Measurements from ENCODE around the gene MTR. TPM values are rescaled to one million over a fixed set of nuclear protein-coding genes. Genes with fewer than 3 reads are reported as not detected.

MTR gene
- total RNA-seq, 1 experiment from 2014 or later, result 27.5 TPM

DNA sequence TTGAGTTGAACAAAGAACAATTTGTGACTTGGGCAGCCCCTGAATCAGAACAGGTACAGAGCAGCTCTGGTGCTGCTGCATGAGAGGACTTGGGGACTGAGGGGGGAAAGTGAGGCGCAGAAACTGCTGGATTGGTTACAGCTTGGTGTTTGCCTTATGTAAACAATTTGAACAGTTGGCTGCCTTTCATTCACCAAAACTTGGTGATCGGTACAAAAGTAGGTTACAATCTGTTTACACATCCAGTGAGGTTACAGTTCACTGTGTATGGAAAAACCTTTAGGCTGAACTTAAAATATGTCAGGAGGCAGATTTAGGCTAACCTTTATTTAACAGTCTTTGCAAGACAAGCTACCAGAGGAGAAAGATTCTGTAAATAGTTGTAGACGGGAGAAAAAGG lies 28.6 kb upstream of the MTR start:
- H3K9me3 Mint-ChIP-seq, result no peaks in the 10 kb centered on the region
- no peaks in the 10 kb centered on the region for H3K36me3 Mint-ChIP-seq
- no peak overlapping the region for H3K27ac Mint-ChIP-seq
- no peaks in the 10 kb centered on the region for H3K27me3 Mint-ChIP-seq (ENCODE audit: low read depth)
- ChIA-PET CTCF (interaction anchor here (1.2 kb wide), 1 partner anchor 12 kb away, joined by 3 read pairs; no protein-coding TSS in a partner anchor), POLR2A (interaction anchor here (0.6 kb wide), 1 partner anchor 29 kb away, joined by 3 read pairs; the partner anchor contains the start of gene MTR)
- ATAC-seq (no peak), DNase-seq (ENCODE audit: low spot score) (no peak)
- no peak overlapping the region for H3K4me3 Mint-ChIP-seq
- no peaks in the 10 kb centered on the region for H3K4me1 Mint-ChIP-seq
- TF ChIP-seq RORB (CRISPR knock-in tag; IDR thresholded peaks at IDR 0.05) (no peak), ZNF396 (CRISPR knock-in tag; IDR thresholded peaks at IDR 0.05; ENCODE audit: borderline replicate concordance) (no peak), MXD4 (CRISPR knock-in tag; IDR thresholded peaks at IDR 0.05; ENCODE audit: borderline replicate concordance) (no peak), KAT7 (CRISPR knock-in tag; IDR thresholded peaks at IDR 0.05; ENCODE audit: borderline replicate concordance) (no peak), EMX1 (CRISPR knock-in tag; IDR thresholded peaks at IDR 0.05) (no peak), ELF4 (CRISPR knock-in tag; IDR thresholded peaks at IDR 0.05; ENCODE audit: low read depth) (no peak), PRRX2 (CRISPR knock-in tag; IDR thresholded peaks at IDR 0.05) (no peak), HMGA2 (CRISPR knock-in tag; IDR thresholded peaks at IDR 0.05) (no peak)
- TF ChIP-seq, protein P1, sequence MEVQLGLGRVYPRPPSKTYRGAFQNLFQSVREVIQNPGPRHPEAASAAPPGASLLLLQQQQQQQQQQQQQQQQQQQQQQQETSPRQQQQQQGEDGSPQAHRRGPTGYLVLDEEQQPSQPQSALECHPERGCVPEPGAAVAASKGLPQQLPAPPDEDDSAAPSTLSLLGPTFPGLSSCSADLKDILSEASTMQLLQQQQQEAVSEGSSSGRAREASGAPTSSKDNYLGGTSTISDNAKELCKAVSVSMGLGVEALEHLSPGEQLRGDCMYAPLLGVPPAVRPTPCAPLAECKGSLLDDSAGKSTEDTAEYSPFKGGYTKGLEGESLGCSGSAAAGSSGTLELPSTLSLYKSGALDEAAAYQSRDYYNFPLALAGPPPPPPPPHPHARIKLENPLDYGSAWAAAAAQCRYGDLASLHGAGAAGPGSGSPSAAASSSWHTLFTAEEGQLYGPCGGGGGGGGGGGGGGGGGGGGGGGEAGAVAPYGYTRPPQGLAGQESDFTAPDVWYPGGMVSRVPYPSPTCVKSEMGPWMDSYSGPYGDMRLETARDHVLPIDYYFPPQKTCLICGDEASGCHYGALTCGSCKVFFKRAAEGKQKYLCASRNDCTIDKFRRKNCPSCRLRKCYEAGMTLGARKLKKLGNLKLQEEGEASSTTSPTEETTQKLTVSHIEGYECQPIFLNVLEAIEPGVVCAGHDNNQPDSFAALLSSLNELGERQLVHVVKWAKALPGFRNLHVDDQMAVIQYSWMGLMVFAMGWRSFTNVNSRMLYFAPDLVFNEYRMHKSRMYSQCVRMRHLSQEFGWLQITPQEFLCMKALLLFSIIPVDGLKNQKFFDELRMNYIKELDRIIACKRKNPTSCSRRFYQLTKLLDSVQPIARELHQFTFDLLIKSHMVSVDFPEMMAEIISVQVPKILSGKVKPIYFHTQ (CRISPR knock-in tag; IDR thresholded peaks at IDR 0.05), result no peak
- TF ChIP-seq, protein P2, sequence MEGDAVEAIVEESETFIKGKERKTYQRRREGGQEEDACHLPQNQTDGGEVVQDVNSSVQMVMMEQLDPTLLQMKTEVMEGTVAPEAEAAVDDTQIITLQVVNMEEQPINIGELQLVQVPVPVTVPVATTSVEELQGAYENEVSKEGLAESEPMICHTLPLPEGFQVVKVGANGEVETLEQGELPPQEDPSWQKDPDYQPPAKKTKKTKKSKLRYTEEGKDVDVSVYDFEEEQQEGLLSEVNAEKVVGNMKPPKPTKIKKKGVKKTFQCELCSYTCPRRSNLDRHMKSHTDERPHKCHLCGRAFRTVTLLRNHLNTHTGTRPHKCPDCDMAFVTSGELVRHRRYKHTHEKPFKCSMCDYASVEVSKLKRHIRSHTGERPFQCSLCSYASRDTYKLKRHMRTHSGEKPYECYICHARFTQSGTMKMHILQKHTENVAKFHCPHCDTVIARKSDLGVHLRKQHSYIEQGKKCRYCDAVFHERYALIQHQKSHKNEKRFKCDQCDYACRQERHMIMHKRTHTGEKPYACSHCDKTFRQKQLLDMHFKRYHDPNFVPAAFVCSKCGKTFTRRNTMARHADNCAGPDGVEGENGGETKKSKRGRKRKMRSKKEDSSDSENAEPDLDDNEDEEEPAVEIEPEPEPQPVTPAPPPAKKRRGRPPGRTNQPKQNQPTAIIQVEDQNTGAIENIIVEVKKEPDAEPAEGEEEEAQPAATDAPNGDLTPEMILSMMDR (IDR thresholded peaks at IDR 0.05), result no peak
- TF ChIP-seq, protein P3, sequence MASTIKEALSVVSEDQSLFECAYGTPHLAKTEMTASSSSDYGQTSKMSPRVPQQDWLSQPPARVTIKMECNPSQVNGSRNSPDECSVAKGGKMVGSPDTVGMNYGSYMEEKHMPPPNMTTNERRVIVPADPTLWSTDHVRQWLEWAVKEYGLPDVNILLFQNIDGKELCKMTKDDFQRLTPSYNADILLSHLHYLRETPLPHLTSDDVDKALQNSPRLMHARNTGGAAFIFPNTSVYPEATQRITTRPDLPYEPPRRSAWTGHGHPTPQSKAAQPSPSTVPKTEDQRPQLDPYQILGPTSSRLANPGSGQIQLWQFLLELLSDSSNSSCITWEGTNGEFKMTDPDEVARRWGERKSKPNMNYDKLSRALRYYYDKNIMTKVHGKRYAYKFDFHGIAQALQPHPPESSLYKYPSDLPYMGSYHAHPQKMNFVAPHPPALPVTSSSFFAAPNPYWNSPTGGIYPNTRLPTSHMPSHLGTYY (CRISPR knock-in tag; IDR thresholded peaks at IDR 0.05), result no peak
- TF ChIP-seq, protein P4, sequence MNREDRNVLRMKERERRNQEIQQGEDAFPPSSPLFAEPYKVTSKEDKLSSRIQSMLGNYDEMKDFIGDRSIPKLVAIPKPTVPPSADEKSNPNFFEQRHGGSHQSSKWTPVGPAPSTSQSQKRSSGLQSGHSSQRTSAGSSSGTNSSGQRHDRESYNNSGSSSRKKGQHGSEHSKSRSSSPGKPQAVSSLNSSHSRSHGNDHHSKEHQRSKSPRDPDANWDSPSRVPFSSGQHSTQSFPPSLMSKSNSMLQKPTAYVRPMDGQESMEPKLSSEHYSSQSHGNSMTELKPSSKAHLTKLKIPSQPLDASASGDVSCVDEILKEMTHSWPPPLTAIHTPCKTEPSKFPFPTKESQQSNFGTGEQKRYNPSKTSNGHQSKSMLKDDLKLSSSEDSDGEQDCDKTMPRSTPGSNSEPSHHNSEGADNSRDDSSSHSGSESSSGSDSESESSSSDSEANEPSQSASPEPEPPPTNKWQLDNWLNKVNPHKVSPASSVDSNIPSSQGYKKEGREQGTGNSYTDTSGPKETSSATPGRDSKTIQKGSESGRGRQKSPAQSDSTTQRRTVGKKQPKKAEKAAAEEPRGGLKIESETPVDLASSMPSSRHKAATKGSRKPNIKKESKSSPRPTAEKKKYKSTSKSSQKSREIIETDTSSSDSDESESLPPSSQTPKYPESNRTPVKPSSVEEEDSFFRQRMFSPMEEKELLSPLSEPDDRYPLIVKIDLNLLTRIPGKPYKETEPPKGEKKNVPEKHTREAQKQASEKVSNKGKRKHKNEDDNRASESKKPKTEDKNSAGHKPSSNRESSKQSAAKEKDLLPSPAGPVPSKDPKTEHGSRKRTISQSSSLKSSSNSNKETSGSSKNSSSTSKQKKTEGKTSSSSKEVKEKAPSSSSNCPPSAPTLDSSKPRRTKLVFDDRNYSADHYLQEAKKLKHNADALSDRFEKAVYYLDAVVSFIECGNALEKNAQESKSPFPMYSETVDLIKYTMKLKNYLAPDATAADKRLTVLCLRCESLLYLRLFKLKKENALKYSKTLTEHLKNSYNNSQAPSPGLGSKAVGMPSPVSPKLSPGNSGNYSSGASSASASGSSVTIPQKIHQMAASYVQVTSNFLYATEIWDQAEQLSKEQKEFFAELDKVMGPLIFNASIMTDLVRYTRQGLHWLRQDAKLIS (CRISPR knock-in tag; IDR thresholded peaks at IDR 0.05; ENCODE audit: borderline replicate concordance), result no peak
- TF ChIP-seq, protein P5, sequence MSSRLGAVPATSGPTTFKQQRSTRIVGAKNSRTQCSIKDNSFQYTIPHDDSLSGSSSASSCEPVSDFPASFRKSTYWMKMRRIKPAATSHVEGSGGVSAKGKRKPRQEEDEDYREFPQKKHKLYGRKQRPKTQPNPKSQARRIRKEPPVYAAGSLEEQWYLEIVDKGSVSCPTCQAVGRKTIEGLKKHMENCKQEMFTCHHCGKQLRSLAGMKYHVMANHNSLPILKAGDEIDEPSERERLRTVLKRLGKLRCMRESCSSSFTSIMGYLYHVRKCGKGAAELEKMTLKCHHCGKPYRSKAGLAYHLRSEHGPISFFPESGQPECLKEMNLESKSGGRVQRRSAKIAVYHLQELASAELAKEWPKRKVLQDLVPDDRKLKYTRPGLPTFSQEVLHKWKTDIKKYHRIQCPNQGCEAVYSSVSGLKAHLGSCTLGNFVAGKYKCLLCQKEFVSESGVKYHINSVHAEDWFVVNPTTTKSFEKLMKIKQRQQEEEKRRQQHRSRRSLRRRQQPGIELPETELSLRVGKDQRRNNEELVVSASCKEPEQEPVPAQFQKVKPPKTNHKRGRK (CRISPR knock-in tag; IDR thresholded peaks at IDR 0.05; ENCODE audit: borderline replicate concordance), result no peak
- TF ChIP-seq, protein P6, sequence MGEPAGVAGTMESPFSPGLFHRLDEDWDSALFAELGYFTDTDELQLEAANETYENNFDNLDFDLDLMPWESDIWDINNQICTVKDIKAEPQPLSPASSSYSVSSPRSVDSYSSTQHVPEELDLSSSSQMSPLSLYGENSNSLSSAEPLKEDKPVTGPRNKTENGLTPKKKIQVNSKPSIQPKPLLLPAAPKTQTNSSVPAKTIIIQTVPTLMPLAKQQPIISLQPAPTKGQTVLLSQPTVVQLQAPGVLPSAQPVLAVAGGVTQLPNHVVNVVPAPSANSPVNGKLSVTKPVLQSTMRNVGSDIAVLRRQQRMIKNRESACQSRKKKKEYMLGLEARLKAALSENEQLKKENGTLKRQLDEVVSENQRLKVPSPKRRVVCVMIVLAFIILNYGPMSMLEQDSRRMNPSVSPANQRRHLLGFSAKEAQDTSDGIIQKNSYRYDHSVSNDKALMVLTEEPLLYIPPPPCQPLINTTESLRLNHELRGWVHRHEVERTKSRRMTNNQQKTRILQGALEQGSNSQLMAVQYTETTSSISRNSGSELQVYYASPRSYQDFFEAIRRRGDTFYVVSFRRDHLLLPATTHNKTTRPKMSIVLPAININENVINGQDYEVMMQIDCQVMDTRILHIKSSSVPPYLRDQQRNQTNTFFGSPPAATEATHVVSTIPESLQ (CRISPR knock-in tag; IDR thresholded peaks at IDR 0.05), result no peak
- TF ChIP-seq, protein P7, sequence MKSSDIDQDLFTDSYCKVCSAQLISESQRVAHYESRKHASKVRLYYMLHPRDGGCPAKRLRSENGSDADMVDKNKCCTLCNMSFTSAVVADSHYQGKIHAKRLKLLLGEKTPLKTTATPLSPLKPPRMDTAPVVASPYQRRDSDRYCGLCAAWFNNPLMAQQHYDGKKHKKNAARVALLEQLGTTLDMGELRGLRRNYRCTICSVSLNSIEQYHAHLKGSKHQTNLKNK (CRISPR knock-in tag; IDR thresholded peaks at IDR 0.05), result no peak

Data from WTC11 (cell line).